SK-N-SH (cell line): Measurements from ENCODE around the gene C1orf35.

Experiments
- ELF1 ChIP-seq: IDR thresholded peaks from 2 replicates; pipeline ENCODE4 v1.4.0; 2012
- EP300 ChIP-seq, 2 experiments: IDR thresholded peaks; 2 replicates each; pipeline versions ENCODE4 v1.4.0 to v1.6.1; 2012; ENCODE audit warnings: borderline replicate concordance in 1 of 2, low read depth in 1 of 2, low read length in 1 of 2
- EZH2phosphoT487 ChIP-seq: fragments of 200-600 bp; sonication (generic); IDR thresholded peaks from 2 replicates; pipeline ENCODE4 v1.6.1; 2017; ENCODE audit warnings: low read depth, mixed run types, mild to moderate bottlenecking, antibody characterized with exemption, moderate library complexity, borderline replicate concordance
- FOXM1 ChIP-seq: IDR thresholded peaks from 2 replicates; pipeline ENCODE4 v1.4.0; 2012; ENCODE audit warnings: low read depth, mild to moderate bottlenecking
- GABPA ChIP-seq: IDR thresholded peaks from 2 replicates; pipeline ENCODE4 v1.4.0; 2012; ENCODE audit warnings: low read depth, mild to moderate bottlenecking
- POLR2AphosphoS5 ChIP-seq: IDR thresholded peaks from 2 replicates; pipeline ENCODE4 v1.6.1; 2012; ENCODE audit warnings: low read depth, low read length
- RFX5 ChIP-seq: IDR thresholded peaks from 2 replicates; pipeline ENCODE4 v1.6.1; 2012; ENCODE audit warnings: mild to moderate bottlenecking, improper control_type of control experiment, low read length
- RXRA ChIP-seq: IDR thresholded peaks from 2 replicates; pipeline ENCODE4 v1.4.0; 2012; ENCODE audit warnings: low read depth, mild to moderate bottlenecking, borderline replicate concordance
- YY1 ChIP-seq: IDR thresholded peaks from 2 replicates; pipeline ENCODE4 v1.4.0; 2012; ENCODE audit warnings: low read depth, mild to moderate bottlenecking
- TF ChIP-seq, protein P1 (sequence below): fragments of 200-600 bp; sonication (generic); IDR thresholded peaks from 2 replicates; pipeline ENCODE4 v1.6.1; 2017; ENCODE audit warnings: antibody characterized with exemption, mild to moderate bottlenecking, moderate library complexity
- TF ChIP-seq, protein P2 (sequence below): IDR thresholded peaks from 2 replicates; pipeline ENCODE4 v1.6.1; 2012; ENCODE audit warnings: mild to moderate bottlenecking, low read depth, low read length, moderate library complexity
- TF ChIP-seq, protein P3 (sequence below): fragments of 150-350 bp; IDR thresholded peaks from 2 replicates; pipeline ENCODE4 v1.6.1; 2016; ENCODE audit warnings: mild to moderate bottlenecking, low read depth, low read length
- TF ChIP-seq, protein P4 (sequence below): fragments of 150-350 bp; IDR thresholded peaks from 2 replicates; pipeline ENCODE4 v1.6.1; 2017; ENCODE audit warnings: antibody characterized with exemption, low read length, low read depth, borderline replicate concordance

DNA sequence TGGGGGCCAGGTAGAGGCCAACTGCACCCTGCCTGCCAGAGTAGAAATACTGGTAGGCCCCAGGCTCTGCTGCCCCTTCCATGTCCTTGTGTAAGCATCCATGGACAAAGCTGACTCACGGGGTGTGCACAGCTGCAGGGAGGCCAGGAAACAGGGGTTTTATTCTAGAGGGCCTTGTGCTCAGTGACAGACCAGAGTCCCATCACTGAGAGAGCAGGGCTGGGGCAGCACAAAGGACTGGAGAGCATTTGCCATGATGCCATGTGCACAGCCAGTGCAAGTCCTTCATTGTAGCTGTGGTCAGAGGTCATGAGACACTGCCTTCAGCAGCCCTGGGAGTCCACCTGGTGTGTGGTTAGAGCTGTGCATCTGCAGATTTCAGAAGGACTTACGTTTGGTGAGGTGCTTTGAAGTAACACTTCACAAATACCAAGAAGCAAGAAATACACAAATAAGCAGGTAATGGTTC lies 12.5 kb downstream of the C1orf35 start:
- TF ChIP-seq, protein P1, sequence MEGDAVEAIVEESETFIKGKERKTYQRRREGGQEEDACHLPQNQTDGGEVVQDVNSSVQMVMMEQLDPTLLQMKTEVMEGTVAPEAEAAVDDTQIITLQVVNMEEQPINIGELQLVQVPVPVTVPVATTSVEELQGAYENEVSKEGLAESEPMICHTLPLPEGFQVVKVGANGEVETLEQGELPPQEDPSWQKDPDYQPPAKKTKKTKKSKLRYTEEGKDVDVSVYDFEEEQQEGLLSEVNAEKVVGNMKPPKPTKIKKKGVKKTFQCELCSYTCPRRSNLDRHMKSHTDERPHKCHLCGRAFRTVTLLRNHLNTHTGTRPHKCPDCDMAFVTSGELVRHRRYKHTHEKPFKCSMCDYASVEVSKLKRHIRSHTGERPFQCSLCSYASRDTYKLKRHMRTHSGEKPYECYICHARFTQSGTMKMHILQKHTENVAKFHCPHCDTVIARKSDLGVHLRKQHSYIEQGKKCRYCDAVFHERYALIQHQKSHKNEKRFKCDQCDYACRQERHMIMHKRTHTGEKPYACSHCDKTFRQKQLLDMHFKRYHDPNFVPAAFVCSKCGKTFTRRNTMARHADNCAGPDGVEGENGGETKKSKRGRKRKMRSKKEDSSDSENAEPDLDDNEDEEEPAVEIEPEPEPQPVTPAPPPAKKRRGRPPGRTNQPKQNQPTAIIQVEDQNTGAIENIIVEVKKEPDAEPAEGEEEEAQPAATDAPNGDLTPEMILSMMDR = no peak
- TF ChIP-seq, protein P2, sequence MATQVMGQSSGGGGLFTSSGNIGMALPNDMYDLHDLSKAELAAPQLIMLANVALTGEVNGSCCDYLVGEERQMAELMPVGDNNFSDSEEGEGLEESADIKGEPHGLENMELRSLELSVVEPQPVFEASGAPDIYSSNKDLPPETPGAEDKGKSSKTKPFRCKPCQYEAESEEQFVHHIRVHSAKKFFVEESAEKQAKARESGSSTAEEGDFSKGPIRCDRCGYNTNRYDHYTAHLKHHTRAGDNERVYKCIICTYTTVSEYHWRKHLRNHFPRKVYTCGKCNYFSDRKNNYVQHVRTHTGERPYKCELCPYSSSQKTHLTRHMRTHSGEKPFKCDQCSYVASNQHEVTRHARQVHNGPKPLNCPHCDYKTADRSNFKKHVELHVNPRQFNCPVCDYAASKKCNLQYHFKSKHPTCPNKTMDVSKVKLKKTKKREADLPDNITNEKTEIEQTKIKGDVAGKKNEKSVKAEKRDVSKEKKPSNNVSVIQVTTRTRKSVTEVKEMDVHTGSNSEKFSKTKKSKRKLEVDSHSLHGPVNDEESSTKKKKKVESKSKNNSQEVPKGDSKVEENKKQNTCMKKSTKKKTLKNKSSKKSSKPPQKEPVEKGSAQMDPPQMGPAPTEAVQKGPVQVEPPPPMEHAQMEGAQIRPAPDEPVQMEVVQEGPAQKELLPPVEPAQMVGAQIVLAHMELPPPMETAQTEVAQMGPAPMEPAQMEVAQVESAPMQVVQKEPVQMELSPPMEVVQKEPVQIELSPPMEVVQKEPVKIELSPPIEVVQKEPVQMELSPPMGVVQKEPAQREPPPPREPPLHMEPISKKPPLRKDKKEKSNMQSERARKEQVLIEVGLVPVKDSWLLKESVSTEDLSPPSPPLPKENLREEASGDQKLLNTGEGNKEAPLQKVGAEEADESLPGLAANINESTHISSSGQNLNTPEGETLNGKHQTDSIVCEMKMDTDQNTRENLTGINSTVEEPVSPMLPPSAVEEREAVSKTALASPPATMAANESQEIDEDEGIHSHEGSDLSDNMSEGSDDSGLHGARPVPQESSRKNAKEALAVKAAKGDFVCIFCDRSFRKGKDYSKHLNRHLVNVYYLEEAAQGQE = no peak
- TF ChIP-seq YY1 = no peak
- TF ChIP-seq, protein P3, sequence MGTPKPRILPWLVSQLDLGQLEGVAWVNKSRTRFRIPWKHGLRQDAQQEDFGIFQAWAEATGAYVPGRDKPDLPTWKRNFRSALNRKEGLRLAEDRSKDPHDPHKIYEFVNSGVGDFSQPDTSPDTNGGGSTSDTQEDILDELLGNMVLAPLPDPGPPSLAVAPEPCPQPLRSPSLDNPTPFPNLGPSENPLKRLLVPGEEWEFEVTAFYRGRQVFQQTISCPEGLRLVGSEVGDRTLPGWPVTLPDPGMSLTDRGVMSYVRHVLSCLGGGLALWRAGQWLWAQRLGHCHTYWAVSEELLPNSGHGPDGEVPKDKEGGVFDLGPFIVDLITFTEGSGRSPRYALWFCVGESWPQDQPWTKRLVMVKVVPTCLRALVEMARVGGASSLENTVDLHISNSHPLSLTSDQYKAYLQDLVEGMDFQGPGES = no peak
- TF ChIP-seq RFX5 = no peak
- TF ChIP-seq EZH2phosphoT487 = no peak
- TF ChIP-seq EP300 (IDR thresholded peaks at IDR 0.05; ENCODE audit: borderline replicate concordance in 1 of 2, low read depth in 1 of 2, low read length in 1 of 2) = no peak
- no peak for TF ChIP-seq ELF1
- no peak for TF ChIP-seq FOXM1
- TF ChIP-seq RXRA = no peak
- TF ChIP-seq GABPA = no peak
- TF ChIP-seq POLR2AphosphoS5 = no peak
- TF ChIP-seq, protein P4, sequence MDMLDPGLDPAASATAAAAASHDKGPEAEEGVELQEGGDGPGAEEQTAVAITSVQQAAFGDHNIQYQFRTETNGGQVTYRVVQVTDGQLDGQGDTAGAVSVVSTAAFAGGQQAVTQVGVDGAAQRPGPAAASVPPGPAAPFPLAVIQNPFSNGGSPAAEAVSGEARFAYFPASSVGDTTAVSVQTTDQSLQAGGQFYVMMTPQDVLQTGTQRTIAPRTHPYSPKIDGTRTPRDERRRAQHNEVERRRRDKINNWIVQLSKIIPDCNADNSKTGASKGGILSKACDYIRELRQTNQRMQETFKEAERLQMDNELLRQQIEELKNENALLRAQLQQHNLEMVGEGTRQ = no peak
